ENCODE data around the gene SUCNR1.
"Not testable (repeated sequence)": the region's sequence is repeated elsewhere in the genome, so short reads cannot be mapped to it uniquely, and the experiment has no call there.

The SUCNR1 gene, protein sequence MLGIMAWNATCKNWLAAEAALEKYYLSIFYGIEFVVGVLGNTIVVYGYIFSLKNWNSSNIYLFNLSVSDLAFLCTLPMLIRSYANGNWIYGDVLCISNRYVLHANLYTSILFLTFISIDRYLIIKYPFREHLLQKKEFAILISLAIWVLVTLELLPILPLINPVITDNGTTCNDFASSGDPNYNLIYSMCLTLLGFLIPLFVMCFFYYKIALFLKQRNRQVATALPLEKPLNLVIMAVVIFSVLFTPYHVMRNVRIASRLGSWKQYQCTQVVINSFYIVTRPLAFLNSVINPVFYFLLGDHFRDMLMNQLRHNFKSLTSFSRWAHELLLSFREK

DNA sequence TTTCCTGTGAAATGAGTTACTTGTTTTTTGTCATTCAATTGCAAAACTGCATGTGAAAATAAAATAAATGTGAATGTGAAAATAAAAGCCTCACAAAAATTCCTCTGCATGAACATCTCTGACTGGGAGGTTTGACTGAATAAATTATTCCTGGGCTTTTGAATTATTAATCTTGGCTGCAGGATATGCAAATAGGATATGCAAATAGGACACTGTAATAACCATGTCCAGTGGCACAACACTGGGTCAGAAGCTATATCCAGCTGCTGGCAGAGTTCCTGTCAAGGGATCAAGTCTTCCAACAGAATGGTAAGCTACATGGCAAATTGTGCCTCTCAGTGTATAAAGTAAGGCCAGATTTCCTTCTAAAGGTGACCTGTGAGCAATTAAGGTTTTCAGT, at the start of gene SUCNR1:
Gene SUCNR1 (plus strand): TSS at position 246 of the 400 bp plus-strand sequence. CDS start 6,250 bp downstream, outside the sequence.
- in situ Hi-C loops (cut with MboI; ENCODE audit: low pct_unique_long_range_greater_than_20kb, low sequenced_read_pairs): no loop called here
- no peak for DNase-seq

DNA sequence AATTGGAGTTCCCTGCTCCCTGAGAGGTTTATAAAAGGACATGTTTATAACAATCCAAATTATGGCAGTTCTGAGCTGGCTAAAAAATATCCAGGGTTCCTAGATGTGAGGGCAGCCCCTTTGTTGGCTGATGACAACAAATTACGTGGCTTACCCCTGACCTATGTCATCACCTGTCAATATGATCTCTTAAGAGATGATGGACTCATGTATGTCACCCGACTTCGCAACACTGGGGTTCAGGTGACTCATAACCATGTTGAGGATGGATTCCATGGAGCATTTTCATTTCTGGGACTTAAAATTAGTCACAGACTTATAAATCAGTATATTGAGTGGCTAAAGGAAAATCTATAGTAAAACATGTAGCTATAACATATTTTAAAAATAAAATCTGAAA, 45.6 kb upstream of the SUCNR1 start:
- no peak for DNase-seq
- in situ Hi-C loops (cut with MboI; ENCODE audit: low pct_unique_long_range_greater_than_20kb, low sequenced_read_pairs): no loop called here

DNA sequence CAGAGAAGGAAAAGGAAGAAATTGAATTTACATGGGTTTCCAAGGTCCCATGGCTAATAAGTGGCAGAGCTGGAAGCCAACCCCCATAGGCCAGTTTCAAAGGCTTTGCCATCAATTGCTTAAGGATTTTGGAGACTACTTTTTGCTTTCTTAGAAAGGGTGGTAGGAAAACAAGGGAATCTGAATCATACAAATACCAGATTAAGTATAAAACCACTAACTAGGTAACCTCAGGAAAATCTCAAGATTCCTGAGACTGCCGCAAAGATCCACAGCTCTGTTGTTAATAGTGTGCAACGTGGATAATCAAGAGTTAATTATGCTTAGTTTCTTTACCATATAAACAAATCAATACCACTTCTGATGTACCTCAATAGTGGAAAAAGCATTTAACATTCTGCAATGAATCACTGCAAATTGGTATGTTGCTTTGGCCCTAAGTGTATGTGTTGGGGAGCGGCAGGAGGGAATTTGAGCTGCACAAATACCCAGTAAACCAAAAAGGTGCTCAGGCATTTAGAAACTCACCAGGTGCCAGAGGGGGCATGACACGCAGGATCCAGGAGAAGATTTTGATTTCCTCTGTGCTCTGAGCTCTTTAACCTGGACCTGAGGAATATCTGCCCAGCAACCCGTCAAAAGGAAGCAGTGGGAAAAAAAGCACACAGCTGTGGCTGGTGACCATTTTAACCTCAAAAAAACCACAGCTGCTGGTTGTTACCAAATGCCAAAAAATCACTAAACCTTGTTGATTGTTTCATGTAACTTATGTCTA, 37.5 kb upstream of the SUCNR1 start:
- peak; percentile 61 for DNase-seq
- in situ Hi-C loops (cut with MboI; ENCODE audit: low pct_unique_long_range_greater_than_20kb, low sequenced_read_pairs): no loop called here

DNA sequence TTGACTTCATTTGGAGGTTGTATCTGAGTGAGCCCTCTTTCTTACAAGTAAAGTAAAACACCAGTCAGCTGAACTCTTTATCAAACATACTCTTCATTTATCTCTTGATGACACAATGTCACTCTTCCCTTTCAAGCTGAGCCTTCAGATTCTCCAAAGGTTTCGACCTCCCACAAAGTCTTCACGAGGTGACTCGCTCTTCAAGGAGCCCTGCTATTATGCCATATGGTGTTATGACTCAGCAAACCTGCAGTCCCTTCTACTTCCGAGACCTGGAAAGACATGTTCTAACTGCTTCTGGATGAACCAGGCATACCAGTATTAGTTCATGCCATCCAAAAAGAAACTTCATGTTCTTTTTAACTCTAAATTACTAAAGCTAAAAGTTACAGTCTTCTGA, 36.4 kb upstream of the SUCNR1 start:
- in situ Hi-C loops (cut with MboI; ENCODE audit: low pct_unique_long_range_greater_than_20kb, low sequenced_read_pairs): no loop called here
- DNase-seq: peak; percentile 79

DNA sequence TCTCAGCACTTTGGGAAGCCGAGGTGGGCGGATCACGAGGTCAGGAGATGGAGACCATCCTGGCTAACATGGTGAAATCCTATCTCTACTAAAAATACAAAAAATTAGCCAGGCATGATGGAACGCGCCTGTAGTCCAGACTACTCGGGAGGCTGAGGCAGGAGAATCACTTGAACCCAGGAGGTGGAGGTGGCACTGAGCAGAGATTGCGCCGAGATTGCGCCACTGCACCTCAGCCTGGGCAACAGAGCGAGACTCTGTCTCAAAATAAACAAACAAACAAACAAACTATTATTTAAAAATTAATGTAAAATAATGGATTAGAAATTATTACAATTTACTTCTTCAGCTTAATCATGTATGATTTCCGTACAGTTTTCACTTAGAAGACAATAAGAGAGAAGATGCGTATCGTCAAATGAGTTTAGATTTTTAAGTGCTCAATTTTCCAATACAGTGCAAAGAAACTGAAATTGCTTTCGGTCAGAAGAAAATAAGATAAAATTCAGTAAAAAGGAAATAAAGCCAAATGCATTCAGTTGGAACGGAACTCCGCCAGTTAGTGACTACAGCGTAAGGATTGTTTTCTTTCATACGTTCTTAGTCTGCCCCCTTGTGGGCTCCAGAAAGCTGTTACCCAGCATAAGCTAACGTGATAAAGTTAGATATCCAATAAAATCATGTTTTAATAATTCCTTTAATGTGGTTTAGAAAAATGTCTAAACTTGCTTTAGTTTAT, 34.7 kb upstream of the SUCNR1 start:
- peak; percentile 67 for DNase-seq

DNA sequence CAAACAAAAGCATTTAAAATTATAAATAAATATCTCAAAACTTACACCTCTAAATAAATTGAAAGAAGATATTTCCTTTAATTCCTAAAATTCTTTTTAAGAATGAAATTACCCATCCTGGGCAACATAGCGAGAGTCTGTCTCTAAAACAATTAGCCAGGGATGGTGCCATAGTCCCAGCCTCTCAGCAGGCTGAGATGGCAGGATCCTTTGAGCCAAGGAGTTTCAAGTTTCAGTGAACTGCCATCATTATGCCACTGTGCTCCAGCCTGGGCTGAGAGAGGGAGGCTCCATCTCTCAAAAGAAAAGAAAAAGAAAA, 34.2 kb upstream of the SUCNR1 start:
- no peak for DNase-seq
- in situ Hi-C loops (cut with MboI; ENCODE audit: low pct_unique_long_range_greater_than_20kb, low sequenced_read_pairs): no loop called here

More for the DNA sequence above, 34.7 kb upstream of the SUCNR1 start:
- in situ Hi-C loops (cut with MboI; ENCODE audit: low pct_unique_long_range_greater_than_20kb, low sequenced_read_pairs): no loop called here

DNA sequence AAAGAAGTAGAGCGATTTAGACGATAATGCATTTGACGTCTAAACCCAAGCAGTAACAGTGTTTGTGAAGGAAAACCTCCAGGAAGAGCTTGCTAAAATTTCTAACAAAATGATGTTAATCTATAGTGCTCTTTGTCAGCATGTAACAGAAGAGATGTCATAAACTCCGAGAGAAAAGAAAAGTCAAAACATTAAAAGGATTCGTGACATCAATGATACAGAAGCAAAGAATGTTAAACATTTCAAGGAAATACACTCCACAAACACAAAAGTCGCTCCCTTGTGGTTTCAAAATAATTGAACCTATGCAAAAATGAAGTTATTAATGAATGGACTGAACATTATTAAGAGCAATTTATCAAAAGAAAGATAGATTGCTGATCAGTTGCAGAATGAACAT, 31.6 kb upstream of the SUCNR1 start:
- DNase-seq: no peak
- in situ Hi-C loops (cut with MboI; ENCODE audit: low pct_unique_long_range_greater_than_20kb, low sequenced_read_pairs): no loop called here

DNA sequence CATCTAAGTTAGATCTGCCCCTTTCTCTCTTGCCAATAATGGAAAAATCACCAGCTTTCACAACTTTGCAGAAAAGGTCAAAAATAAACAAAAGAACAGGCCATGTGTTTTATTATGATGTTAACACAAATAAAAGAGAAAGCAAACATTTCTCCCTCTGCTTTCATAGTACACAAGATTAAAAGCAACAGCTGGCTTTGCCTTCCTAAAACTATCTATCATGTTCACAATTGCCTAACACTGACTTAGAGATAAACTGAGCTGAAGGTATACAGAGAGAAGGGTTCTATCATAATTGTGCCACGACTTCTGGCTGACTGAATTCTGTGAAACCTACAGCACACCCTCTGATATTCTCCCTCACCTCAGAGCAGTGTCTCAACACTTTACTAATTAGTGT, 30.2 kb upstream of the SUCNR1 start:
- DNase-seq: no peak
- in situ Hi-C loops (cut with MboI; ENCODE audit: low pct_unique_long_range_greater_than_20kb, low sequenced_read_pairs): no loop called here

DNA sequence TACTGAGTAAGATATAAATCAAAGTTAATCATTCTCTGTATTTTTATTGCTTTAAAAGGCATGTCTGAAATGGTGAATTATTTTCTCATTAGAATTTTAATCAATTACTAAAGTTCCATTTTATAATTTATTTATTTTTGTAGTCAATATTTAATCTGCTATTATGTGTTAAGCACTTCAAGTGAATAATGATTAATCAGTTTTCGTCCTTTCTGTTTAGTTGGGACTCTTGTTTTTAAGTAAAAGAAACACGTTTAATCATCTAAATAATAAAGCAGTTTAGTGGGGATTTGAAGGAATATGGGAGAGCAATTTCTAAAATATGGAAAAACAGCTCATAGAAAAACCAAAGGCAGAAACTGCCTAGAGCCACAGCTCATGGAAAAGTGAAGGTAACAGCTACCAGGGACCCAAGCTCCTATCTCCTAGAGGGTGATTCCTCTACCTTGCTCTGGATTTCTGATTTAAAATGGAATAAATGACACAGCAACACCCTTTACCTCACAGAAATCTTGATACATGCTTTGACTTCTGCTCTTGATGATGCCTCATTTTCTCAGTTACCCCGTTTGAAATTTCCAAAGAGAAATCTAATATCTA, 28.0 kb upstream of the SUCNR1 start:
- no peak for DNase-seq
- in situ Hi-C loops (cut with MboI; ENCODE audit: low pct_unique_long_range_greater_than_20kb, low sequenced_read_pairs): no loop called here

DNA sequence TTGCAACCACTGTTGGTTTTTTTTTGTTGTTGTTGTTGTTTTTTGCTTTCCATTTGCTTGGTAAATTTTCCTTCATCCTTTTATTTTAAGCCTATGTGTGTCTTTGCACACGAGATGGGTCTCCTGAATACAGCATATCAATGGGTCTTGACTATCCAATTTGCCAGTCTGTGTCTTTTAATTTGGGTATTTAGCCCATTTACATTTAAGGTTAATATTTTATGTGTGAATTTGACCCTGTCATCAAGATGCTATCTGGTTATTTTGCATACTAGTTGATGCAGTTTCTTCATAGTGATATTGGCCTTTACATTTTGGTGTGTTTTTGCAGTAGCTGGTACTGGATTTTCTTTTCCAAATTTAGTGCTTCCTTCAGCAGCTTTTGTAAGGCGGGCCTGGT, 23.4 kb upstream of the SUCNR1 start:
- DNase-seq; in situ Hi-C loops (cut with MboI; ENCODE audit: low pct_unique_long_range_greater_than_20kb, low sequenced_read_pairs): not testable (repeated sequence)

DNA sequence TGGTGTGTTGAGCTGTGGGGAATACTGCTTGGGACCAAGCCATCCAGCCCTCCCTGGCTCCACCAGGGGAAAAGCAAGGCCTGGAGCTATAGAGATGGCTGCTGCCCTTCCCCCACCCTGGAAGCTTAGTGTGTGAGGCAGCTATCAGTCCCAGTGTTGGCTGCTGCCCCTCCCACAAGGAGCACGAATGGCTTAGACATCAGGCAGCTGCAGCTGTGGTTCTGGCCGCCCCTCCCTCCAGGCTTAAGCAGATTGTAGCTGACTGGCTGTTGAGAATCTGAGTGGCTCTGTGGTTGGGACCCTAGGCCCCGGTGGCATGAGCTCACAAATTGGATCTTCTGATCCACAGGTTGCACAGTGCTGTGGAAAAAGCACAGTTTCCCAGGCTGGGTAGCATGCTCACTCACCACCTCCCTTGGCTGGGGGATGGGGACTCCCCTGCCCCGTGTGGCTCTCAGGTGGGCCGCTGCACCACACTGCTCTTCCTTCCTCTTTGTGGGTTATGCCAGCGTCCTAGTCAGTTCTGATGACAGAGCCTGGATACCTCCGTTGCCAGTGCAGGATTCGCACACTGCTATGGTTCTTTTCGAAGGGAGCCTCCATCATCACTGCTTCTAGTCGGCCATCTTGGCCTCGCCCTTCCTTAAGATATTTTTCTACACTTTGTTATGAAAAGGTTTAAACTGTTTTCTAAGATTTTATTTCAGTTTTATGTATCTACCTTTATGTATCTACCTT, 21.2 kb upstream of the SUCNR1 start:
- peak; percentile 55 for DNase-seq
- in situ Hi-C loops (cut with MboI; ENCODE audit: low pct_unique_long_range_greater_than_20kb, low sequenced_read_pairs): no loop called here

DNA sequence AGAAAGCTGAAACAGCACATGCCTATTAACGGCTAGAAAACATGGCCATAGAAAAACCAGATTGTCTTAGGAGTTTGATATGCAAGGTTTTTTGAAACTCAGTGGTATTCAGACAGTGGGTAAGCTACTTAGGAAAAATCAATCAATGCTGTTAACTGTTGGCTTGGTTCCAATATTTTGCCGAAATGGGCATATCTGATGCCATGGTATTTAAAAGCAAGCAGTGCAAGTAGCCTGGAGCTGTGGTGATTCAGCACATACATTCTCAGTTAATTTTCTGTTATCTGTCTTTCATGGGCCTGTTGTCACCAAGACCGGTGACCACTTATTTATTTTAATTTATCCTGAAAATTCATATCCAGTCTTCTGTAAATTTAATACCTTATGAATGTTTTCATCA, 17.3 kb upstream of the SUCNR1 start:
- in situ Hi-C loops (cut with MboI; ENCODE audit: low pct_unique_long_range_greater_than_20kb, low sequenced_read_pairs): no loop called here
- no peak for DNase-seq

DNA sequence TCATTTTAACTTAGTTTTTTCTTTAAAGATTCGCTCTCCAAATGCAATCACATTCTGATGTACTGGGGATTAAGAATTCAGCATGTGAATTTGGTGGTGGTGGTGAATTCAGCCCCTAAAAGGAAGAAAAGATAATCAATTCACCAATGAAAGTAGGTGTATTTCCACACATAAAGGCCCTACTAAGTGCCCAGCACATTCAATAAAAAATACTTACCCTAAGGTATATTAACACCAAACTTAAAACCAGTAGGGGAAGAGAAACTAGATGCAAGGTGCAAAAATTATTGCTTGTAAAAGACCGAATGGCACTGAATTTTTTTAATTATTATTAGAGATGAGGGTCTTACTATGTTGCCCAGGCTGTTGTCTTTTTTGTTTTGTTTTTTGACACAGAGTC, 16.8 kb upstream of the SUCNR1 start:
- in situ Hi-C loops (cut with MboI; ENCODE audit: low pct_unique_long_range_greater_than_20kb, low sequenced_read_pairs): no loop called here
- no peak for DNase-seq

DNA sequence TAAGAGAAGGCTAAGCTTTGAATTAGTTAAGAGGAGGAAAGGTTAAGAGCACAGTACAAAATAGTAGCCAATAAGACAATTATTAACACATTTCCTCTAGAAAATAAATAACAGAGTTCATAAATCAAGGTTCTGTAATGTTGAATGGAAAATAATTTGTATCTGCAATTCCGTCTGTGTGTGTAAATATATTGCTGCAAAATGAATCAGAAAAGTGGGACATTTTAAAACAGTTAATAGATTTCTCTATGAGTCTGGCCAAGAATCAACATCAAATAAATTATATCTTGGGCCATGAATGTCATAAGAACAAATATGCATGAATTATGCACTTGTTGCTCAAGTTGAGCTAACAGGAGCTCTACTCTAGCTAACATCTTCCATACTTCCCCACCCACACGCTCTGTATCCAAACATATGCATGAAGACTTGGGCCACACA, 14.2 kb upstream of the SUCNR1 start:
- in situ Hi-C loops (cut with MboI; ENCODE audit: low pct_unique_long_range_greater_than_20kb, low sequenced_read_pairs): no loop called here
- no peak for DNase-seq

DNA sequence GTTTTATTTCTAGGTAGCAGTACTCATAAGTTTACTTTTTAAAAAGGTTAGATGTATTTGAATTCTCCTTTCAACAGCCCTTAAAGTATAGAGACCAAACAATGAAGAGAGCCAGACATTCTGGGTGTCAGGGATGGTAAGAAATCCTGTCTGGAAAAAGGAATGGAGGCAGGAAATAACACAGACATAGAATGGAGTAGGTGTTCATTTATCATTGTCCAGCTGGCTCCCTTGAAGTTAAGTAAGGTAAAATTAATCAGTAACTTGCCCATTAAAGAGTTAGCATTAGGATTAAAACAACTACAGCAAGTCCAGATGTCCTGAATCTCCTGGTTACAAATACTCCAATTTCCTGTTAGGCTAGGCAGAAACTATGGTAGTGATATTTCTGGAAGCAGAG, 13.5 kb upstream of the SUCNR1 start:
- no peak for DNase-seq
- in situ Hi-C loops (cut with MboI; ENCODE audit: low pct_unique_long_range_greater_than_20kb, low sequenced_read_pairs): no loop called here

DNA sequence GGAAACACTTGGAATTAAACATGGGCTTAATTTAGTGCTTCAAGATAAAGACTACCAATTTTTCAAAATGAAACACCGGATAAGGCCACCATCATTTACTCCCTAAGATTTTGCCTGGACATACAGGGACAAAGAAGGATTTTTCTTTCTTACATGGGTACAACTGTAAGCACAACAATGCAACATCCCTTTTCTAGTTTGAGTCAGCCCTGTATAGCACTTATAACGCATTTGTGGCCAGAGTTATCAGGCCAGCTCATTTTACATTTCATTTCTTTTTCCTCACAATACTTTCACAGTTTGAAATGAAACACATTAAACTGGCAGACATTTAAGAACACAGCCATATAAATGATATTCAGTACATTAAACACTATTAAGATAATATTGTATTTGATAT, 9.8 kb upstream of the SUCNR1 start:
- DNase-seq: no peak
- in situ Hi-C loops (cut with MboI; ENCODE audit: low pct_unique_long_range_greater_than_20kb, low sequenced_read_pairs): no loop called here

DNA sequence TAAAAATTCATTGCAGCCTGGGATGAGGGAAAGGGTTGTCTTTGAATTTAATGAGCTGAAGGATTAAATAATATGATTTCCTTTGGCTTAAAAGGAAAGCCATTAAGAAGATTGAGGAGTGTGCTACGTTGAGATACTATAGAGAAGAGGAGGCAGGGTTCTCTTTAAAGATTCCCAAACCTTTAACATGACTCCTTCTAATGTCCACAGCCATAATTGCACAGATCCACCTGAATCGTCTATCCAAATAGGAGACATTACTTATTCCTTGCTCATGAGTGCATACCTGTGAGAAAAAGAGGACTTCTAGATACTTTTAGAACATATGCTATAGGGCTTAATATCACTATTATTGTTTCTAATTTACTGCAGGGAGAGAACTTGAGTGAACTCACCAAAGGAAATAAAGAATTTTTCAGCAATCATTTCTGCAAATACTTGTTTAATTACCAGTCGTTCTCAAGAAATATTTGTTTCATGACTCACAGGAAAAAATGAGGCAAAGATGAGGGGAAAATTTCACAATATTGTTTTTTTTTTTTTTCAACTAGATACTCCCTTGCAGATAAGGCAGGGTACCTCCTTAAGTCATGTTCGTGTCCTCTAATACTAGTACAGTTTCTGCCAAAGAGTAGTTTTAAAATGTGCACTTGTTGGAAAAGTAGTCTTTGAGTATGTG, 8.9 kb upstream of the SUCNR1 start:
- in situ Hi-C loops (cut with MboI; ENCODE audit: low pct_unique_long_range_greater_than_20kb, low sequenced_read_pairs): no loop called here
- no peak for DNase-seq

DNA sequence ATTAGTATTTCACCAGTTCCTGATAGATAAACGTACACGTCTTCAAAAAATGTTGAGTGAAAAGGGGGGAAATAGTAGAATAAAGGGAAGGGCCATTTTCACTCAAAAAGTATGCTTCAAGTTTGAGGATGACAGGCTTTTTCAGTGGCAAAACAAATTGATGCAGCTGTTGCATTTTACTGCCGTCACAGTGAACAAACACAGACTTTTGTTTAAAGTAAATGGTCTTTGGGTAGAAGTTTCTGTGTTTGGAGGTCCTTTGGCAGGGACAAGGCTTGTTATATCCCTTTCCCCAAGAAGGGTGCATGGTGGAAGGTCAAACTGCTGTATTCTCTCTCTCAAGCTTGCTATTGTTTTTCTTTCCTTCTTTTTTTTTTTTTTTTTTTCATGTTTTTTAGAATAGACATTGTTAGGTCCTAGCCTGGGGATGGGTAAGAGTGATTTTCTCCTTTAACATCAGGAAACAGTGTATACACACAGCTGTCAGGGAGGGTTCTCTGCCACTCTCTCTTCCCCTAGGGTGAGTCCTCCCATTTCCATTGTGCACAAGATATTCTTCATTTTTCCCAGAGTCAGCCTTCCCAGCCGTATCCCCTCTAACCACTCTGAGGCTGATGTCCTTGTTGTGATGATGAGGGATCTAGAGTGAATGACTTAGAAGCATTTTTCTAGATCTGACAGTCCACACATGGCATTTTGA, 6.6 kb upstream of the SUCNR1 start:
- DNase-seq: no peak
- in situ Hi-C loops (cut with MboI; ENCODE audit: low pct_unique_long_range_greater_than_20kb, low sequenced_read_pairs): no loop called here

Data from KBM-7 (cell line).